Heart left ventricle (tissue), 16 donors: ENCODE measurements around the gene CACNA1C. TPM values are rescaled to one million over a fixed set of nuclear protein-coding genes. Genes with fewer than 3 reads are reported as not detected.

ENCODE experiments used
- ATAC-seq, 4 donors: fragments of 200-7000 bp; cut with Tn5 transposase; one replicate each; pipeline ENCODE4 v1.9.1; 2020 to 2022; ENCODE audit warnings: moderate library complexity in 4 of 4, mild to moderate bottlenecking in 3 of 4, moderate number of reproducible peaks in 1 of 4
- DNase-seq, 5 donors: peaks; one replicate each; pipeline ENCODE4 v3.0.0-alpha.2; 2020
- H3K27ac ChIP-seq, 12 donors: fragments of 200-600 bp; sonication (generic) in 4 of 12; one replicate each; pipeline versions ENCODE4 v1.5.0 to v1.8.0; 2016 to 2022; ENCODE audit warnings: mild to moderate bottlenecking in 2 of 12
- H3K27me3 ChIP-seq, 9 donors: fragments of 200-600 bp; sonication (generic) in 2 of 9; one replicate each; pipeline versions ENCODE4 v1.5.1 to v1.8.0; 2016 to 2022; ENCODE audit warnings: mild to moderate bottlenecking in 3 of 9
- H3K36me3 ChIP-seq, 9 donors: fragments of 200-600 bp; sonication (generic) in 2 of 9; one replicate each; pipeline versions ENCODE4 v1.5.0 to v1.8.0; 2018 to 2022; ENCODE audit warnings: mild to moderate bottlenecking in 2 of 9
- H3K4me1 ChIP-seq, 12 donors: fragments of 200-600 bp; sonication (generic) in 4 of 12; one replicate each; pipeline versions ENCODE4 v1.5.0 to v1.8.0; 2016 to 2022; ENCODE audit warnings: mild to moderate bottlenecking in 3 of 12
- H3K4me3 ChIP-seq, 12 donors: fragments of 200-600 bp; sonication (generic) in 4 of 12; one replicate each; pipeline versions ENCODE4 v1.5.0 to v1.8.0; 2017 to 2022; ENCODE audit warnings: mild to moderate bottlenecking in 9 of 12, moderate library complexity in 4 of 12
- H3K9me3 ChIP-seq, 12 donors: fragments of 200-600 bp; sonication (generic) in 4 of 12; one replicate each; pipeline versions ENCODE4 v1.5.0 to v1.8.0; 2016 to 2022; ENCODE audit warnings: mild to moderate bottlenecking in 1 of 12
- POLR2A ChIP-seq, 2 donors: fragments of 450-650 bp; IDR thresholded peaks; one replicate each; pipeline ENCODE4 v1.6.1; 2017; ENCODE audit warnings: antibody characterized with exemption in 2 of 2, mild to moderate bottlenecking in 2 of 2, moderate library complexity in 2 of 2
- WGBS, 4 donors: extraction: QIAGEN DNeasy Blood & Tissue Kit in 2 of 4; methylation state at CpG; one replicate each; pipeline versions ENCODE4 v1.1.5 to v1.1.7; 2013 to 2018; 5-methylcytosine and 5-hydroxymethylcytosine counted together
- intact Hi-C, 10 donors: fragments of 100-400 bp; cut with DNase I; formaldehyde crosslinking; loops; one replicate each; pipeline versions ENCODE4 v1.11.1 to v1.14.2; 2022
- polyA plus RNA-seq, 2 donors: library from polyadenylated mRNA; stranded (reverse); fragments of 200-250 nt; gene quantifications; one replicate each; pipeline ENCODE4 v1.2.3, GENCODE V29; 2013
- total RNA-seq, 9 donors: library from RNA; depleted of rRNA in 2 of 9; stranded (reverse); fragments of >200 nt in 2 of 9; fragmentation: NEBNext Ultra II Directional in 3 of 9; extraction: Animal tissue kit (Norgen Biotek cat#: 25700) in 3 of 9; gene quantifications; one replicate each; pipeline versions ENCODE4 v1.1.0 to v1.2.4, GENCODE V29; 2016 to 2023
- TF ChIP-seq, protein P1 (sequence below), 12 donors: fragments of 200-600 bp; sonication (generic) in 4 of 12; IDR thresholded peaks; one replicate each; pipeline versions ENCODE4 v1.5.0 to v1.8.0; 2018 to 2022; ENCODE audit warnings: antibody characterized with exemption in 12 of 12, mild to moderate bottlenecking in 5 of 12
- donor health status: ischemic (EF 13 %, LVEDD 7.1; RV severe dilation, severe dysfunction).
- donor health status: healthy with polysubstance abuse.
- donor health status: DM: no; HTN: yes; CAD: no.
- donor health status: DM: no; HTN: no; CAD: no.
- donor health status: ischemic (EF 25% LVEDD 6.9; RV normal size, moderate dysfunction).
- donor health status: ischemic (EF 25% LVEDD 5.7; RV mildly dilated, moderate dysfunction).
- donor health status: healthy.
- donor health status: DM: yes; HTN: yes; CAD: no.
- donor health status: ischemic (EF 35%, LVEDD 5.7; RV mildly dilated, moderate dysfunction).
- donor health status: nonischemic (EF 11% LVEDD 7.7; RV severe dilation, severe dysfunction).
- donor health status: DM: yes; HTN: yes; CAD: no.
- donor health status: PGD.
- donor health status: ischemic (EF 29% LVEDD 5.4; RV normal size, mild dysfunction).
- donor health status: nonischemic (EF 23%, LVEDD 6.1; RV moderate dilation, normal function).

CACNA1C gene
- total and polyA plus RNA-seq, 11 donors = 41.9 to 196 (median 164) TPM

DNA sequence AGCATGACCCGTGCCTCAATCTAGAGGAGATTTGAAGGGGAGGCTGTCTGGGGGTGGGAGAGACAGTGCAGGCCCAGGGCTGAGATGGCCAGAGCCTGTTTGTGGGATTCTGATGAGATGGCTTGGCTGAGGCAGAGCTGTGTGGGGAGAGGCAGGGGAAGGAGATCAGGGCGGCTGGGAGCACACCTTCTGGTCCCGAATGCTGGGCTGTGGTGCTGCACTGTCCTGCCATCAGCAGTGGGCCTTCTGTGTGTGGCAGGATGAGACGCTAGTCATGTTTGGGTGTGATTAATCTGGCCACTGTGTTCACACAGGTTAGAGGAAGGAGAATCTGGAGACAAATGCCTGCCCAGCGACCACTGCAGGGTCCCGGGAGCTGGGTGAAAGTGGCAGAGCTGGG, 300.9 kb downstream of the CACNA1C start:
- Histone ChIP-seq H3K36me3 (no peaks in the 10 kb centered on the region), H3K9me3 (no peaks in the 10 kb centered on the region), H3K27ac (peak overlapping the region in 7 of 12 donors; percentile 1 to 60 (median 35)), H3K27me3 (no peaks in the 10 kb centered on the region), H3K4me1 (peaks cover 3 to 78% (median 38%) of the 10 kb centered on the region in 12 donors), H3K4me3 (no peak overlapping the region)
- TF ChIP-seq, protein P1, sequence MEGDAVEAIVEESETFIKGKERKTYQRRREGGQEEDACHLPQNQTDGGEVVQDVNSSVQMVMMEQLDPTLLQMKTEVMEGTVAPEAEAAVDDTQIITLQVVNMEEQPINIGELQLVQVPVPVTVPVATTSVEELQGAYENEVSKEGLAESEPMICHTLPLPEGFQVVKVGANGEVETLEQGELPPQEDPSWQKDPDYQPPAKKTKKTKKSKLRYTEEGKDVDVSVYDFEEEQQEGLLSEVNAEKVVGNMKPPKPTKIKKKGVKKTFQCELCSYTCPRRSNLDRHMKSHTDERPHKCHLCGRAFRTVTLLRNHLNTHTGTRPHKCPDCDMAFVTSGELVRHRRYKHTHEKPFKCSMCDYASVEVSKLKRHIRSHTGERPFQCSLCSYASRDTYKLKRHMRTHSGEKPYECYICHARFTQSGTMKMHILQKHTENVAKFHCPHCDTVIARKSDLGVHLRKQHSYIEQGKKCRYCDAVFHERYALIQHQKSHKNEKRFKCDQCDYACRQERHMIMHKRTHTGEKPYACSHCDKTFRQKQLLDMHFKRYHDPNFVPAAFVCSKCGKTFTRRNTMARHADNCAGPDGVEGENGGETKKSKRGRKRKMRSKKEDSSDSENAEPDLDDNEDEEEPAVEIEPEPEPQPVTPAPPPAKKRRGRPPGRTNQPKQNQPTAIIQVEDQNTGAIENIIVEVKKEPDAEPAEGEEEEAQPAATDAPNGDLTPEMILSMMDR (IDR thresholded peaks at IDR 0.05) = no peak
- no peak for TF ChIP-seq POLR2A (IDR thresholded peaks at IDR 0.05)
- intact Hi-C loops = no loop called here
- WGBS, 4 donors = 50 to 68% (median 63%) methylated on average over 4 to 6 of the region's 6 CpGs
- DNase-seq = no peak
- peak in 2 of 4 donors; percentile 8 to 11 for ATAC-seq

DNA sequence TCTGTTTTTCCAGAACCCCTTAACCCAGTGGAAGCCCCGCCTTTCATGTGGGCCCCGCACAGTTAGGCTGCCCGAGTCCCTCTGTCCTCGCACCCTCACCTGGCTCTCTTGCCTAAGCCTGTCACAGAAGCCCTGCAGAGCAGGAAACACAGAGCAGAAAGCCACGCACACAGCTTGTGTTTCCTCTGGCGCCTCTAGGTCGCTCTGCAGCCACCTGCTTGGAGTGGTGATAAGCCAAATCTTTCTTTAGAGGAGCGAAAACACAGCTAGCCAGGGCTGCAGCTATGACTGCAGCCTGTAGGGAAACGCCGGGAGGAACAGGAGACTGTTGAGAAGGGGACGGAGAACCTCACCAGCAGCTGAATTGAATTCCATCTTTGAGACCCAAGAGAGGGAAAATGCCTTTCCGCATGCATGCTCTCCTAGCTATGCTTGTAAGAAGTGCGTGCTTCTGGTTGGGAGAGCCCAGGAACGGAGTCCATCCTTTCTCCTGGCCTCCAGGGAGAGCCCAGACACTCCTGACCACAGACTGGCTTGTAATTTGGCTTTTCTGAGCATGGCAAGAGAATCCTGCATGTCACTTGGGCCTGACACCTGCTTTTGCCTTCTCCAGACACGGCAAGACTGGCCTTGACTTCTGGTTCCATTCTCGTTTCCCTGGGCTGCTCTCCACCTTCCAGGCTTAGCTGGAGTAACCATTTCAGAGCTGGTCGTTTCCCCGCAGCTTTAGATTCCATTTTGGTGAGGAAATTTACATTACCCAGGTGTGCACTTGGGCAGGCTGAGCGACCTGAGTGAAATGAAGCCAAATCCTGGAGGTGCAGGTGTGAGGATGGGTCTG, 301.6 kb downstream of the CACNA1C start:
- H3K36me3 ChIP-seq = no peaks in the 10 kb centered on the region
- WGBS, 4 donors = 37 to 51% (median 41%) methylated on average over 18 to 19 of the region's 19 CpGs
- TF ChIP-seq, protein P1 (IDR thresholded peaks at IDR 0.05) = peak in 2 of 12 donors; percentile 8 to 9
- no peak for TF ChIP-seq POLR2A (IDR thresholded peaks at IDR 0.05)
- H3K27ac ChIP-seq = peak overlapping the region in 7 of 12 donors; percentile 1 to 60 (median 35)
- no peaks in the 10 kb centered on the region for H3K27me3 ChIP-seq
- H3K4me1 ChIP-seq = peaks cover 3 to 80% (median 41%) of the 10 kb centered on the region in 12 donors
- intact Hi-C loops = no loop called here
- H3K4me3 ChIP-seq = no peak overlapping the region
- ATAC-seq (peak; percentile 56 to 71 (median 65)), DNase-seq (peak in 1 of 5 donors; percentile 42)
- no peaks in the 10 kb centered on the region for H3K9me3 ChIP-seq

DNA sequence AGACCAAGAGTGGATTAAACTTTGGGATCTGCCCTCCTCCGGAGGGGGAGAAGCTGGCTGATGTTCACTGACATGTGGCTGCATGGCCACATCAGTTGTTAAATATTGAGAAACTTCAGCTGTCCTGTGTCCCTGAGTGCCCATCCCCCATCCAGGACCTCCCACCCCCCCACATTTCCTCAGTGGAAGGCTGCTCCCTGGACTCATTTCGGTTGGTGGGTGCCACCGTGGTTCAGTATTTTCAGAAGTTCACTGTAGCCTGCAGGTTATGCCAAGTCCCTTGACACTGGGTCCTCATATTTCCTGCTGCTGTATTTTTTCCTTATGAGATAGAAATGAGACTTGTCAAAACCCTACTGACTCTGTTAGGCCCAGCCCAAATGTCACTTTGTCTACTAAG, 302.4 kb downstream of the CACNA1C start:
- DNase-seq = no peak
- H3K4me1 ChIP-seq = peaks cover 3 to 89% (median 46%) of the 10 kb centered on the region in 12 donors
- H3K4me3 ChIP-seq = no peak overlapping the region
- H3K9me3 ChIP-seq = no peaks in the 10 kb centered on the region
- no peak overlapping the region for H3K27ac ChIP-seq
- TF ChIP-seq, protein P1 (IDR thresholded peaks at IDR 0.05) = no peak
- no peak for TF ChIP-seq POLR2A (IDR thresholded peaks at IDR 0.05)
- intact Hi-C loops = no loop called here
- WGBS, 4 donors = 69 to 79% (median 75%) methylated on average over 3 of the region's 3 CpGs
- no peak for ATAC-seq
- no peaks in the 10 kb centered on the region for H3K27me3 ChIP-seq
- H3K36me3 ChIP-seq = no peaks in the 10 kb centered on the region

DNA sequence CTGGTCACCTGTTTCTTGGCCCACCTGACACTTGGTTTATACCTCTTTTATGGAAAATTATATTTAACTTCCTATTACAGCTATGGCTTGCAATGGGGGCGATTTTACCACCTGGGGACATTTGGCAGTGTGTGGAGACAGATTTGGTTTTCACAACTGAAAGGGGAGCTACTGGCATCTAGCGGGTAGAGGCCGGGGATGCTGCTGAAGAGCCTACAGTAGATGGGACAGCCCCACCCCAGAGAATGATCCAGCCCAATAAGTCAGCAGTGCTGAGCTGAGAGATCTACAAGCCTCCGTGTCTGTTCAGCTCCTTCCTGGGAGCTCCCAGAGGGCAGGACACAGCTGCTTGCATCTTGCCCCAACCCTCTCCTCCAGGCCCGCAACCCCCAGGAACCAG, 302.8 kb downstream of the CACNA1C start:
- peaks cover 3 to 89% (median 46%) of the 10 kb centered on the region in 12 donors for H3K4me1 ChIP-seq
- no peak for ATAC-seq
- H3K4me3 ChIP-seq = no peak overlapping the region
- no peak overlapping the region for H3K27ac ChIP-seq
- 73 to 90% (median 82%) methylated on average over 5 of the region's 5 CpGs for WGBS, 4 donors
- no peaks in the 10 kb centered on the region for H3K36me3 ChIP-seq
- TF ChIP-seq, protein P1 (IDR thresholded peaks at IDR 0.05) = no peak
- no peak for TF ChIP-seq POLR2A (IDR thresholded peaks at IDR 0.05)
- no peaks in the 10 kb centered on the region for H3K9me3 ChIP-seq
- intact Hi-C loops = no loop called here
- H3K27me3 ChIP-seq = no peaks in the 10 kb centered on the region
- DNase-seq = no peak
